ENCODE measurements around the gene RSF1.
A peak's percentile ranks its signal among the peaks of the same experiment; 100 is the strongest.

Gene RSF1

DNA sequence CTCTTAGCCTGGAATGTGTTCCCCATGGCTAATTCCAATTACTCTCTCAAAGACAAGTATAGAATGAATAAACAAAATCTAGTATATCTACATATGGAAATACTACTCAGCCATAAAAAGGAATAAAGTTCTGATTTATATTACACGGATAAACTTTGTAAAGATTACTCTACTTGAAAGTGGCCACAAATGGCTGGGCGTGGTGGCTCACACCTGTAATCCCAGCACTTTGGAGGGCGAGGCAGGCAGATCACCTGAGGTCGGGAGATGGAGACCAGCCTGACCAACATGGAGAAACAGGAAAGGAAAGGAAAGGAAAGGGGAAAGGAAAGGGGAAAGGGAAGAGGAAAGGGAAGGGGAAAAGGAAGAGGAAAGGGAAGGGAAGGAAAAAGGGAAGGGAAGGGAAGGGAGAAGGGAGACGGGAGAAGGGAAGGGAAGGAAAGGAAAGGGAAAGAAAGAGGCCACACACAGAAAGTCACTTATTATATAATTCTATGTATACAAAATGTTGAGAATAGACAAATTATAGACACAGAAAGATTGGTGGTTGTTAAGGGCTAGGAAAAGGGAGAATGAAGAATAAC lies 92.2 kb downstream of the RSF1 start:
- in situ Hi-C loops (cut with HindIII; ENCODE audit: low pct_ligation_motif_present, low sequenced_read_pairs) = no loop called here
- DNase-seq = no peak
- TF ChIP-seq, protein P1, sequence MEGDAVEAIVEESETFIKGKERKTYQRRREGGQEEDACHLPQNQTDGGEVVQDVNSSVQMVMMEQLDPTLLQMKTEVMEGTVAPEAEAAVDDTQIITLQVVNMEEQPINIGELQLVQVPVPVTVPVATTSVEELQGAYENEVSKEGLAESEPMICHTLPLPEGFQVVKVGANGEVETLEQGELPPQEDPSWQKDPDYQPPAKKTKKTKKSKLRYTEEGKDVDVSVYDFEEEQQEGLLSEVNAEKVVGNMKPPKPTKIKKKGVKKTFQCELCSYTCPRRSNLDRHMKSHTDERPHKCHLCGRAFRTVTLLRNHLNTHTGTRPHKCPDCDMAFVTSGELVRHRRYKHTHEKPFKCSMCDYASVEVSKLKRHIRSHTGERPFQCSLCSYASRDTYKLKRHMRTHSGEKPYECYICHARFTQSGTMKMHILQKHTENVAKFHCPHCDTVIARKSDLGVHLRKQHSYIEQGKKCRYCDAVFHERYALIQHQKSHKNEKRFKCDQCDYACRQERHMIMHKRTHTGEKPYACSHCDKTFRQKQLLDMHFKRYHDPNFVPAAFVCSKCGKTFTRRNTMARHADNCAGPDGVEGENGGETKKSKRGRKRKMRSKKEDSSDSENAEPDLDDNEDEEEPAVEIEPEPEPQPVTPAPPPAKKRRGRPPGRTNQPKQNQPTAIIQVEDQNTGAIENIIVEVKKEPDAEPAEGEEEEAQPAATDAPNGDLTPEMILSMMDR (IDR thresholded peaks at IDR 0.05; ENCODE audit: low read depth, low read length, missing control alignments) = no peak
- no peak overlapping the region for H3K4me3 ChIP-seq (ENCODE audit: low read depth, low read length)
- H3K36me3 ChIP-seq (replicated peaks) = peaks cover 18% of the 10 kb centered on the region
- no peak overlapping the region for H3K27ac ChIP-seq
- no peaks in the 10 kb centered on the region for H3K27me3 ChIP-seq (replicated peaks)

DNA sequence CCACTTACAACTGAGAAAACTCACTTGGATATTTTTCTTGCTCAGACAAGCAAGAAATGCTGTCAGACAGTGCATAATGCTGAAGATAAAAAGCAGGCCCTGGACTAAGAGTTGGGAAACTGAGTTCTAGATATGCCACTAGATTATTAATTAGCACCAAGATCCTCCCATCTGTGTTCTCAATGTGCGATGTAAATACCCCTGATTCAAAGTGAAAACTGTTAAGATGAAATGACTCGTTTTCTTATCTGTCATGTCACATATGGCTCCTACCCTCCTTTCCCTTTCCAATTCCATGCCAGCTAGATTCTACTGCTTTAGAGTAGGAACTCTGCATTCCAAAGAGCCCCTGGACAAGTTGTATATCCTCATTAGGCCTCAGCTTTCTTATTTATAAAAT lies 94.0 kb downstream of the RSF1 start:
- no peaks in the 10 kb centered on the region for H3K27me3 ChIP-seq (replicated peaks)
- TF ChIP-seq, protein P1 (IDR thresholded peaks at IDR 0.05; ENCODE audit: low read depth, low read length, missing control alignments) = no peak
- H3K4me3 ChIP-seq (ENCODE audit: low read depth, low read length) = no peak overlapping the region
- peaks cover 15% of the 10 kb centered on the region for H3K36me3 ChIP-seq (replicated peaks)
- in situ Hi-C loops (cut with HindIII; ENCODE audit: low pct_ligation_motif_present, low sequenced_read_pairs) = no loop called here
- no peak overlapping the region for H3K27ac ChIP-seq
- DNase-seq = no peak

DNA sequence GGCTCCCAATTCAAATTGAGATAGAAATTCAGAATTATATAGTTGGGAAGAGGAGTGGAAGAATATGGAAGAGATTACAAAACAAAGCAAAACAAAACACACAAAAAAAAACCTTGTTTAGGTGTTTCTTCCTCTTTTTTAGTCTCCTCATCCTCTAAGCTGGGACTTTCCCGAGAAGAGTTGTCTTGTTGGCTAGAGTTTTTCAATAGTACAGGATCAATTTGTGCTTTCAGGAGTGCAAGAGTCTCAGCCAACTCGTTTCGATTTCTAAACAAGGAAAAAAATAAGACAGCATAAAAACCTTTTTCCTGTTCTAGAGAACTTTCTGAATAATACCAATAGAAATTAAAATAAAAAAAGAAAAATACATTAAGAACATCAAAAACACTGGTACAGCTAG lies 95.1 kb downstream of the RSF1 start:
- TF ChIP-seq, protein P1 (IDR thresholded peaks at IDR 0.05; ENCODE audit: low read depth, low read length, missing control alignments) = no peak
- in situ Hi-C loops (cut with HindIII; ENCODE audit: low pct_ligation_motif_present, low sequenced_read_pairs) = no loop called here
- H3K36me3 ChIP-seq (replicated peaks) = peaks cover 7% of the 10 kb centered on the region
- no peak overlapping the region for H3K4me3 ChIP-seq (ENCODE audit: low read depth, low read length)
- no peaks in the 10 kb centered on the region for H3K27me3 ChIP-seq (replicated peaks)
- no peak for DNase-seq
- no peak overlapping the region for H3K27ac ChIP-seq

DNA sequence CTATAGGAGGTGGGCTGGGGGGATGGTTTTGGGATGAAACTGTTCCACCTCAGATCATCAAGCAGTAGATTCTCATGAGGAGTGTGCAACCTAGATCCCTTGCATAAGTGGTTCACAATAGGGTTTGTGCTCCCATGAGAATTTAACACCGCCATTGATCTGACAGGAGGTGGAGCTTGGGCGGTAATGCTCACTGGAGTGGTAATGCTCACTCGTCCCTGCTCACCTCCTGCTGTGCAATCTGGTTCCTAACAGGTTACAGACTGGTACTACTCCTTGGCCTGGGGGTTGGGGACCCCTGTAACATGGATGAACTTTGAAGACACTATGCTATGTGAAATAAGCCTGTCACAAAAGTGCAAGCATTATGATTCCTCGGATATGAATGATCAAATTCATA lies 95.9 kb downstream of the RSF1 start:
- DNase-seq = no peak
- Histone ChIP-seq H3K36me3 (replicated peaks) (peaks cover 6% of the 10 kb centered on the region), H3K27me3 (replicated peaks) (no peaks in the 10 kb centered on the region), H3K4me3 (ENCODE audit: low read depth, low read length) (no peak overlapping the region), H3K27ac (no peak overlapping the region)
- TF ChIP-seq, protein P1 (IDR thresholded peaks at IDR 0.05; ENCODE audit: low read depth, low read length, missing control alignments) = no peak
- in situ Hi-C loops (cut with HindIII; ENCODE audit: low pct_ligation_motif_present, low sequenced_read_pairs) = no loop called here

DNA sequence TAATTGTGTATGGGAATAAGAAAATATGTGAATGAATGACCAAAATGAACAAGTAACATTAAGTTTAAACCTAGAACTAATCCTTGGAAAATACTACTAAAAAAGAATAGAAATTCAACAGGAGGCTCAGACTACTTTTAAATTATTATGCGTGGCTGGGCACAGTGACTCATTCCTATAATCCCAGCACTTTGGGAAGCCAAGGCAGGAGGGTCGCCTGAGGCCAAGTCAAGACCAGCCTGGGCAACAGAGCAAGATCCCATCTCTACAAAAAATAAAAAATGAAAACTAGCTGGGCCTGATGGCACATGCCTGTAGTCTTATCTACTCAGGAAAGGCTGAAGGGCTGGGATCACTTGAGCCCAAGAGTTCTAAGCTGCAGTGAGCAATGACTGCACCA lies 97.5 kb downstream of the RSF1 start:
- TF ChIP-seq, protein P1 (IDR thresholded peaks at IDR 0.05; ENCODE audit: low read depth, low read length, missing control alignments) = no peak
- DNase-seq = no peak
- no peak overlapping the region for H3K4me3 ChIP-seq (ENCODE audit: low read depth, low read length)
- in situ Hi-C loops (cut with HindIII; ENCODE audit: low pct_ligation_motif_present, low sequenced_read_pairs) = no loop called here
- H3K27me3 ChIP-seq (replicated peaks) = no peaks in the 10 kb centered on the region
- no peak overlapping the region for H3K27ac ChIP-seq
- peaks cover 6% of the 10 kb centered on the region for H3K36me3 ChIP-seq (replicated peaks)

DNA sequence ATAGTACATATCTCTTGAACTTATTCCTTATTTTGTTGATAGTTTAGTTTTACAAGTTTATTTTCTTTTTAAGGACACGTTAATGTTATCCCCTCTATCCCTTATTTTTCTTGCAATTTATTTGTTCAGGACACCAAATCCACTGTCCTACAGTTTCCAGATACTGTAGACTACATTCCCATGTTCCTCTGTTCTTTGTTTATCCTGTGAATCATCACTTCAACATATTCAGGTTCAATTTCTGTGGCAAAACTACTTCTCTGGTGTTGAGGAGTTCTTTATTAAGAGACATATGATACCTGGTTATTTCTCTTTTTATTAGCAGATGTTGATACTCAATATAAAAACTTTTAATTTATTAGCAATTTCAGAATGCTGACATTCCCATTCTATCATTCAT lies 110.2 kb downstream of the RSF1 start:
- TF ChIP-seq, protein P1 (IDR thresholded peaks at IDR 0.05; ENCODE audit: low read depth, low read length, missing control alignments) = no peak
- in situ Hi-C loops (cut with HindIII; ENCODE audit: low pct_ligation_motif_present, low sequenced_read_pairs) = no loop called here
- Histone ChIP-seq H3K4me3 (ENCODE audit: low read depth, low read length) (no peak overlapping the region), H3K27me3 (replicated peaks) (no peaks in the 10 kb centered on the region), H3K27ac (no peak overlapping the region), H3K36me3 (replicated peaks) (no peaks in the 10 kb centered on the region)
- peak; percentile 2 for DNase-seq
